NCI-H1417 treated with DMSO at 0.1 percent for 48 hours (cell line): Measurements from ENCODE around the gene ERC2.

ENCODE experiments used
- DNase-seq: peaks from one replicate; lab custom pipeline; 2025; lab: John Stamatoyannopoulos, UW

ERC2 gene

DNA sequence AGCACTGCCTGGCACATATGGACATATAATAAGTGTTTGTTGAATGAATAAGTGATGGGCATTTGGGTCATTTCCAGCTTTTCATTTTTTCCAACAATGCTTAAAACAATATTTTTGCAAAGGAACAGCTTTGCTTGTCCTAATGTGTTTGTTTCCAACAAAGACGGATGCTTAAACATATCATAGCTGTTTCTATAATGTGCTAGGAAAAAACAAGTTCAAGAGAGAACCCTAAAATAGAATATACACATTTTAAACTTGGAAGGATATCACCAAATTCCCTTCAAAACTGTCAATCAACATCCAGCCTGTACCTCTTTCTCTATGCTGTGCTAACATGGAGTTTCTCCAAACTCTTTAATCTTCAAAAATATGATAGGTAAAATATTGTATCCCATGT is 756.6 kb downstream of the ERC2 start:
- no peak for DNase-seq

- DNase-seq = no peak
Observed at GRCh38 chr3:55709411-55710012, 758.8 kb downstream of the ERC2 start.

DNA sequence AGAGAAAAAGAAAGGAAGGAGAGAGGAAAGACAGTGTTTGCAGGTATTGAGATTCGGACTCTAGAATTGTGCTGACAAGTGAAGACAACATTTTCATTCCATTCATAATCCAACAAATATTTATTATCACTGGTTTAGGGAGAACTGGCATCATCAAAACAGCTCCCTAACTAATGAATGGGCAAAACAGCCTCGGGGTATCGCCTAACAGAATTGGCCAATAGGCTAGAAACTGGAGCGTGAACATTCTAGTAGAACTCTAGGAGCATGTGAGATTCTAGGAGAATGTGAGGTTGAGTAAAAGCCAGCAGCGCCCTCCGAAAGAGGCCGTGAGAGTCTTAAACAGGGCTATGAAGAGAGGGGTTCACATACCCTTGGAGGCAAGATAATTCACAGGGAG is 759.3 kb downstream of the ERC2 start:
- no peak for DNase-seq

GRCh38 chr3:55708242-55708641 is 760.0 kb downstream of the ERC2 start:
- no peak for DNase-seq

- DNase-seq = no peak
Observed at GRCh38 chr3:55704521-55704920, 763.7 kb downstream of the ERC2 start.

DNA sequence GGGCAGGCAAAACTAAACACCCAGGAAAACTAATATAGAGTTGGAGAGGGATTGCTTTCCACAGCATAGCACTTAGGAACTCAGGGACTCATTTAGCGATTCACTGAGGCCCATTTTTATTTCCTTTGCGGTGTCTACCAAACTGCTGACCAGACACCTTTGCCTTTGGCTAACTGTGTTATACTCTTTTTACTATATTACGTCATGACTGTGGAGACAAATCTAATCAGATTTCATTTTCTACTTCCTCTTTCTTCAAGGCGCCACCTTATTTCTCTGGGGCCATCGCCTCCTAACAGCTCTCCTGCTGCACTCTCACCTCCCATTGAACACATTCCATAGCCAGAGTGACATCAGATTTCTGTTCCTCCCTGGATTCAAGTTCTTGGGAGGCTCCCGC is 765.4 kb downstream of the ERC2 start:
- no peak for DNase-seq

DNA sequence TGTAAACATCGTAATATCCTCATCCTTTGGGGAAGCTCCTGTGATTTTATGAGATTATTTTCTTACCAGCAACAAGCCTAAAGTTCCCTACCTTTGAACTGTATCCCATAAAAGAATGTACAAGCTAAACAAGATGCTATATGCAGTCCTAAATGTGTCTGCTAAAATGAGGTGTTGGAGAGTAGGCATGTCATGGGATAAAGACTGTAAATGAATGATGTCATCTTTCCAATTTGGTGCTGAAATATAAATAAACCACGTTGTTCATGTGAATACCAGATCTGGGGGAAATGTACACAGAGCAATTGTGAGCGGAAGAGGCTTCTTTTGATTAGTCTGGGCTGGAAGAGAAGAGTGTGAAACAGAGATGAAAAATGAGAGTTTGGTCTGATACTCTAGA is 766.3 kb downstream of the ERC2 start:
- no peak for DNase-seq

DNA sequence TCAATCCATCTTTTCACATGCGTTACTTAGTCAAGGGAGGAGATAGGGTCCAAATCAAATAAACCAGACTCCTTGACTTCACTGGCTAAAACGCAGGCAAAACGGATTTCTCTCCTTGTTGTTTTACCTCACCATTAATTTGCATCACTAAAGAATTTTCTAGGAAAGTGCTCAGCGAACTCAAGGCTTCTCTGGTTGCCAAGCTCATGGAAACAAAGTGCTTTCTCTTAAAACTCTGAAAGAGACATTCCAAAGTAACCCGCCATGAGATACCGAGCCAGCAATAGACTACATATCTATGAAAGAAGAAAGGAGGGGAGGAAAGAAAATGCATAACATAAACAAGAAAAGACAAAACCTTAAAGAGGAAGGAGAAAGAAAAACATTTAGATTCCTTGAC is 769.4 kb downstream of the ERC2 start:
- no peak for DNase-seq

GRCh38 chr3:55697177-55697865 is 770.9 kb downstream of the ERC2 start:
- no peak for DNase-seq

DNA sequence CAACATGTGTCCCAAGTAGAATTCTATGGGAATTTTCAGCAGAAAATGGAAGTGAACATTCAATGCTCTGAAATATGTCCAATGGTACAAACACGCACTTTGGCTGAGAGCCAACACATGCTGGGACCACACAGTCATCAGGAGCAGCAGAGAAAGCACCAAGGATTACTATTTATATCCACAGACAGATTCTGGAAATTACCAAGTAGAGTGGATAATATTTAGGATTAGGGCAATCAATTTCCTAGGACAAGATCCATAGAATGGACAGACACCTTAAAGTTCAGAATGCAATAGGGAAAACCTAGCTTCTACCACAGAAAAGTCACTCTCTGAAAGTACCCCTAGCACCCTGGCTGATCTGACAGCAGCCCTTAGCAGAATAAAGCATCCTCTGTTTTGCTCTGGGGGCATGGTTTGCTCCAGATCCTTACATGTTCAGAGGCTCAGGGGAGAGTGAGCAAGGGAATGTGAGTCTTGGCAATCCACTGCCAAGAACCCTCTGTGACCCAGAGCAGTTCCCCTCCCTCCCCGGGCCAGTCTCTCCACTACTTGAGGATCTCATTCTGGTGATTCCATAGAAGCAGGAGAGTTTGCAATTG is 775.2 kb downstream of the ERC2 start:
- DNase-seq = no peak

DNA sequence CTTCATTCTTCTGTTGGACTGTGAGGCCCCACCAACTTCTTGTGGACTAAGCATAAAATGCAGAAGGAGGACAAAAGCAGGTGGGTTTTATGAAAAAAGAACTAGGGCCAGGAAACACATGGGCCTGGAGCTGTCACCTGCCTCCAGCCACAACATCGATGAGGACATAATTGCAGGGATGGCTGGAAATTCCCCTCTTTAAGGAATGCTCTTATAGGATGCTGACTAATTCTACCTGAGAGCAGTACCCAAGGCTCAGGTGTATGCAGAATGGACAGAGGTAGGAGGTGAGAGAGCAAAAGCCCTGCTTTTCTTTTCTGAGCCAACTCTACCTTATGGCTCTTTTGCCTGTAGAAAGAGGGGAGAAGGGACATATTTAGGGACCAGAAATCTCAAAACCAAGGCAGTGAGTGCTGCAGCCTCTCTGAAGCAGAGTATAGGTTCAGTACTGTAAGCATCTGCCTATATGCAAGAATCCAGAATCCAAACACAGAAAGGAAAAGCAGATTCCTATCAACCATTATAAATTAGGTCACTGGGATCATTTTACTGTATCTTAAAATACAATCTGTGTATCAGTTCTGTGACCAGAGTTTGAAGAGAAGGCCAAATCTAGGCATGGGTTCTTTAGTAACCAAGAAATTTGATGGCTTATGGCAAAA is 775.8 kb downstream of the ERC2 start:
- no peak for DNase-seq

DNA sequence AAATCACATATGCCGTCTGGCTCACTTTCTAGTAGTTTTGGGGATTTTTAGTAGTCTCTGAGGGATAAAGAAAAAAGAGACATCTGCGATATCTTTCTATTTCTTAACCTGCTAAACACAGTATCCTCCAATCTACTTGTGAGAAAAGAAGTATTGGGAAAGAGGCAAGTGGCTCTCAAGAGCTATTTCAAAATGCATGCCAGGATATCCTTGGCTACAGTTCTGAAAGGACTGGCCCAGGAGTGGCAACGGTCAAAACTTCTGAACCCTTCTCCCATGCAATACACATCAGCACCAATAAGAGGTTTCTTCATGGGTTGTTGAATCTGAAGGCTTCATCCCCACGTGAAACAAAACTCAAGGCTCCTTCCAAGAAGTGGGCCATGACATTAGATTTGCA is 777.1 kb downstream of the ERC2 start:
- DNase-seq = no peak

DNA sequence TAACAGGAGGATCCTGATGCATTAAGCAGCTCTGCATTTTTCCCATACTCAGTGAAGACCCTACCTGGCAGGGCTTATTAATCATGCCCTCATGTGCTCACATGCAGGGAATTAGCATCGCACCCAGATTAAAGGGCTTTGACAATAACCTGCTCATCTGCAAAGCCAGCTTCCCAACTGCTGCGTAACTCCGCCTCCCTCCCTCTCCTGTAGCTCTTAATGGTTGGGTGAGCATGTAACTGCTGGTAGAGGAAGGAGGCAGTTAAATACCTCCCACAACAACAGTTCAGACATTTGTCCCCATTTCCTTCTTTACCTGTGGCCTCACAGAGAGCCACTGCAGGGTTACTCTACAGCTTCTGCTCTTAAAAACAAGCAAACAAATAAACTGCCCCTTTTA is 777.5 kb downstream of the ERC2 start:
- no peak for DNase-seq

DNA sequence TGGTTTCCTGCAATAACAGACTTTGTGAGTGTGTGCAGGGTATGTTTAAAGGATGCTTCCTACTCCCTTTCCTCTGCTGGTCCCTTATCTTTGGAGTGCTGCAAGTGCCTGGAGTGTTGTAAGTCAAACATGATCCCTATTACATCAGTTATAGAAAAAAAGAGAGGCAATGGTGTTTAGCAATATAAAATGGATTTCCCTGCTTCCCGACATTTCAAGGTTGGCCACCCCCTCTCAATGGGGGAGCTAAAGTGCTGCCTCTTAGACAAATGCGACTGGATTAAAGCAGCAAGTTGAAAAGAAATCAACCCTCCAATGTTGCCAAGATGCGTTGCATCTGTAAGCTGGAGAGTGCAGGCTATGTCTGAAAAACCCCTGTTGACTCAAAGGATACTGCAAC is 778.1 kb downstream of the ERC2 start:
- no peak for DNase-seq

GRCh38 chr3:55688154-55688553 is 780.1 kb downstream of the ERC2 start:
- DNase-seq = no peak

- DNase-seq = no peak
Observed at GRCh38 chr3:55687526-55687925, 780.7 kb downstream of the ERC2 start.

- no peak for DNase-seq
Observed at GRCh38 chr3:55686426-55687254, 781.6 kb downstream of the ERC2 start.

- DNase-seq = no peak
Observed at GRCh38 chr3:55683666-55684270, 784.5 kb downstream of the ERC2 start.

- no peak for DNase-seq
Observed at GRCh38 chr3:55682461-55682860, 785.8 kb downstream of the ERC2 start.

- DNase-seq = no peak
Observed at GRCh38 chr3:55678546-55679216, 789.6 kb downstream of the ERC2 start.

- no peak for DNase-seq
Observed at GRCh38 chr3:55676643-55677042, 791.6 kb downstream of the ERC2 start.
